Renal pelvis (tissue), 4 donors: ENCODE measurements around the gene ANKRD29. TPM values are rescaled to one million over a fixed set of nuclear protein-coding genes. Genes with fewer than 3 reads are reported as not detected.

ENCODE experiments used
- DNase-seq: peaks from one replicate; pipeline ENCODE4 v3.0.0-alpha.2; 2013
- polyA plus RNA-seq, 3 donors: library from polyadenylated mRNA; unstranded; fragments of 120-200 nt; gene quantifications; one replicate each; pipeline ENCODE4 v1.2.1, GENCODE V29; 2013; ENCODE audit not compliant: insufficient read length in 3 of 3

The ANKRD29 gene
- polyA plus RNA-seq, 3 donors = 0.58 to 1.1 (median 0.96) TPM

DNA sequence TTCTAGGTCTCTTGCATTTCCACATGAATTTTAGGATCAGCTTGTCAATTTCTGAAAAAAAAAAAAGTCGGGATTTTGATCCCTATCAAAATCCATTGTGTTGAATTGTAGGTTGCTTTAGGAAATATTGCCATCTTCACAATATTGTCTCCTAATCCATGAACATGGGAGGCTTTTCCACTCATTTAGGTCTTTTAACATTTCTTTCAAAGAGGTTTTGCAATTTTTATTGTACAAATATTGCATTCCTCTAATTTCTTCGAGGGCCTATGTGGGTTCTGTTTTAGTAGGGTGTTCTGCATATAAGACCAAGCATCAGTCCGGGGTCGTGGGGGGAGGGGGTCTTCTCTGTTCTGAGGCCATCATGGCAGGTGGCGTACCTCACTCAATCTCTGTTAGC lies 25.8 kb upstream of the ANKRD29 start:
- DNase-seq = no peak

DNA sequence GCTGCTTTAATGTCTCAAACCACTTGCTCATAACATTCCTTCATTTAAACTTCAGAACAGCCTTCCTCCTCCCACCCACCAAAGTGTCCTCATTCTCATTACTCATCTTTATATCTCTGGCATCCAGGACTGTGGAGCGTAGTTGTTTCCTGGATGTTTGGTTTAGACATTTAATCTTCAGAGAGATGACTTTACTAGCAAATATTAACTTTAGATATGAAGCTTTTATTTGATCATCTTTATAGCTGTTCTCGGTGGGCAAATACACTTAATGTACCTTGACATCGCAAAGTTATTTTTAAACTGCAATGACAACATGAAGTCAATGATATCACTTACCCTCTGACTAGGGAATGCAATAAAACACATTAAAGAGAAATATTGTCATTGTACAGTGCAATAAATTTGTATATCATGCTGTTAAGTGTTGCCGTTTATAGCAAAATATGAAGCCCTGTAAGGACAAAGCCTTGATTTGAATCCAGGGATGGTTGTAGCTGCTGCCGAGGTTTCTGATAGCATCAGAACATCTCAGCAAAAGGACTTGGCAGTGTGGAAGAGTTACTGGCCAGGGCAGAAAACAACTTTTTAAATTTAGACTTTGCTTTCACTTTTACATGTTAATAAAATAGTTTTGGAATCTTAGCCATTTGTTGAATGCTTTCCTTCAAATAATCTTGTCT lies 21.9 kb upstream of the ANKRD29 start:
- DNase-seq = no peak

DNA sequence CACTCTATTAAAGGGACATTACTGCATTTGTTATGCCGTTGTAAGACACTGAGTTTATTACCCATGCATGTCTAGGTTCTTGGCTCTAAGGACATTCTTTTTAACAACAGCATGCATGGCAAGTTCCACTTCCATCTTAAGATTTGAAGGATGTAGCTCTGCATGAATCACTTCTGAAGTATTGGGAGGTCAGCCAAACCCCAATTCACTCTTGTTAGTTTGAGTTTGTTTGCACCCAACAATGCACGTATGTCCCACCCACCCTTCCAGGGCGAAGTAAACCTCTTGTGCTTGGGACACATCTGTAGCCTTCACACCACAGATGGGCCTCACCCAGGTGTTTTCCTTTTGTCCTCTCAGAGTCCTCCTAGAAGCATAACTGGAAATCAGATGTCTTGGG lies 21.0 kb upstream of the ANKRD29 start:
- no peak for DNase-seq

DNA sequence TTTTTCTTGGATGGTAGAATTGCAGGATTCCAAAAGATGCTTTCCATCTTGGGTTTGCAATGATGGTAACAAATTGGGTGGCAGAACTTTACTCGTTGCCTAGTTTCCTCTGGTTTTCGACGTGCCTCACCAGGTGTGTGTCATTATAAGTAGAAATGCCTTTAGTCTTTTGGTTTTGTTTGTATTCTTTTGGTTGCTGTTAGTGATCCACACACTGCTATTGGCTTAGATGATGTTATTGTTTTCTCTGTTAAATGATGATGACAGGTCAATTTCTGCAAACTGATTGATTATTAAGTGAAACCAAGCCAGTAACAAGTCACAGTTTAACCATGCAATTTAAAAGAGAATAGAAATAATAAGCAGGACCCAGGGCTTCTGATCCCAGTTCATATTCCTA lies 20.4 kb upstream of the ANKRD29 start:
- no peak for DNase-seq

DNA sequence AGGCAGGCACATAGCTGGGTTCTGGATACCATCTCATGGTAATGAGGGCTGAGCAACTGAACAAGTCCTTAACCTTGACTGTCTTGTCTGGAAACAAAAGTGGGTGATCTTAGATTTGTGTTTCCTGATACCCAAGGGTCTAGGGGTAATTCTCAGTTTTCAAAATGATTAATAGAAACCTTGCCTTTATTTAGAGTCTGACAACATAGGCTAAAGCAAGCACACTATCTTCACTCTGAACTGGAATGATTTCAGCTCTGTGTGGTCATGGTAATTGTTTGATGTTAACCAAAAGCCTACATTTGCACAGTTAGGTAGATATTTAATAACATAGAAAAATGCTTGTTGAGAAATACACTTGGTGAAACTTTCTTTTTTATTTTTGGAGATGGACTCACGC lies 19.8 kb upstream of the ANKRD29 start:
- no peak for DNase-seq

DNA sequence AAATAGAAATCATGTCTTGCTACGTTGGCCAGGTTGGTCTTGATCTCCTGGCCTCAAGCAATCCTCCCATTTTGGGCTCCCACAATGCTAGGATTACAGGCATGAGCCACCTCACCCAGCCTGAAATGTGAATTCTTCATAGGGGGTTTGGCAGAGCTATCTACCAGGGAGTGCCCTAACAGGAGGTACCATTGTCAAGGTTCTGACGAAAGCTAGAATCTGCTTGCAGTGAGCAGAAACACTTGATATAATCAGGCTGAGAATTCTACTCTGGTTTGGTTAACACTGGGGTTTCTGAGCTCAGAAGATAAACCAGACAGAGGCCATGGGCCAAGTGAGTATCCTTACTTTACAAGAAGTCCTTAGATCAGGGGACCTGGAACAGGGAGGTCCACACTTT lies 19.3 kb upstream of the ANKRD29 start:
- DNase-seq = no peak

DNA sequence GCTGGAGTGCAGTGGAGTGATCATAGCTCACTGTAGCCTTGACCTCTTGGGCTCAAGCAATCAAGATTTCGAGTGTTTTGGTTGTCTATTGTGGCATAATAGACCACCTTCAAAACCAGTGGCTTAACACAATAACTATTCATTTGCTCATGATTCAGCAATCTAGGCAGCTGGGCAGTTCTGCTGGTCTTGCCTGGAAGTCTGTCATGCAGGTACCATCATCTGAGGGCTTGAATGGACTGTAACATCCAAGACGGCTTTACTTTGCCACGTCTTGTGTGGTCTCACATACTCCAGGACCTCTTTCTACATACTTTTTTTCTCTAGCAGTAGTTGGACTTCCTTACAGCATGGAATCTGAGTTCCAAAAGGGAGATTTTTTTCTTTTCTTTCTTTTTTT lies 13.2 kb upstream of the ANKRD29 start:
- DNase-seq = no peak

DNA sequence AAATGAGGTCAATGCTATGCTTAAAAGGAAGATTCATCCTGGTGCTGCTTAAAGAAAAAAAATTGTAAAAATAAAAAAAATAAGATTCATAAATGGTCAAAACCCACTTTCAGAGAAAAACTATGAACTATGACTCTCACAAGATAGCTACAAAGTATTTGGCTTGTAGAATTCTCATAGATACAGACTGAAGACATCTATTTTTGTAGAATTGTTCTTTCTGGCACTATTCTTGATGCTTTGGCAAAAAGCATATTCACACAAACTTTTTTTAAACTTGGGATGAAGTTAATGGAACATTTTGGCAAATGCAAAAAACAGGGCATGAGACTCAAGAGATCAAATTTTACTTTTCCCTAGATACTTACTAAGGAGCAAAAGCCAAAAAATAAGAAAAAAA lies 12.5 kb upstream of the ANKRD29 start:
- DNase-seq = no peak

DNA sequence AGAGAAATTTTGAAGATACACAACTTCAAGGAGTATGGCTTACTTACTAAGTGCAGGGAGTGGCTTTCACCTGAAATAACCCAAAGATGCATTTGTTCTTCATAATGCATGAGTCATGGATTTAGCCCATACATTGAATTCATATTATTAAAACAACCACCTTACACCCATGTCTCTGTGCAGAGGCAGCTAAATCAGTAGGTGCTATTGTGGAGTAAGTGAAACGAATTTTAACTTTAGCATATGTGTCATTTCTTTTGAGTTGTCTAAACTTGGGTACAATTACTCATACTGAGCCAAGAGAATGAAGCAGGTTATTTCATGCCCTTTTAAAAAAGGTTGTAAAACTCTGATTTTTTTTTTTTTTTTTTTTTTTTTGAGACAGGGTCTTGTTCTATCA lies 11.0 kb upstream of the ANKRD29 start:
- DNase-seq = no peak

DNA sequence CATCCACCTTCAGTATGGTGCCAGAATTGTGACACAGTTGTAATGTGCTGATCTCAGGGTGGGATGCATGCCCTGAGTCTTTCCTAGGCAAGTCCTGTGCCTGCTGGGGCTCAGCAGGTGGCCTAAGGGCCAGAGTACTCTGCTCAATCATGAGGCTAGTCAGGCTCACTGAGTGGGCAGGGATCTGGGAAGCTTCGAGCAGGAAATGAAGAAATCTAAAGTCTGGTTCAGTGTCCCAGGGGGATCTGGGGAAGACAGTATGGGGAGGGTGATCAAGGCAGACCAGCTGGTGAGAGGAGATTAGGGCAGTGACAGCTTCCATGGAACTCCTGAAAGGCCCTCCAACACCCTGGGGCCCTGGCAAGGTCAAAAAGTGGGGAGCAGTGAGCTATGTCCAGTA lies 8.9 kb upstream of the ANKRD29 start:
- DNase-seq = no peak

DNA sequence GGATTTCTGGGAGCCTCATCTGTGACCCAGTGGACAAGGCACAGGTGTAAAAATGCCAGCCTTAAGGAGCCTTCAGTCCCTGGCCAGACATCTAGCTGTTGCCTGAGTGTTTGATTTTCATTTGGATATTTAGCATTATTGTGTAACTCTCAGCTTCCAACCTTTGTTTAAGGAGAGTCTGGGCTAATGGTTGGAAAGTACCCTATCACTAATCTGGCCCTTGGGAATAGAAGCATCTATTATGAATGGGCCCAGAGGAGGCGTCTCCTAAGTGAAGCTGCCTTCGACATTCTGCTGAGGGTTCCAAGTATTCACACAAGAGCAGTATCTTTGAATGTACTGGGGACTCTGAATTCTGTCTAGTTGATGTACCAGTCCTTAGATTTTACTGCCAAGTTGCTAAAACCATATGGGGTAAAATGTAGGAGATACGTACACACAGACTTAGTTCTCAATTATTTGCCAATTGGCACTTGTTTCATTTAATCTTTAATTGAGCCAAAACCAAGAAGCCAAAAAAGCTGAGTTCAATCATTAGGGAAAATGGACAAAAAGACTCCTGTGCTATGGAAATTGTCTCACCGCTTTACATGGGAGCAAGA lies 7.2 kb upstream of the ANKRD29 start:
- no peak for DNase-seq

DNA sequence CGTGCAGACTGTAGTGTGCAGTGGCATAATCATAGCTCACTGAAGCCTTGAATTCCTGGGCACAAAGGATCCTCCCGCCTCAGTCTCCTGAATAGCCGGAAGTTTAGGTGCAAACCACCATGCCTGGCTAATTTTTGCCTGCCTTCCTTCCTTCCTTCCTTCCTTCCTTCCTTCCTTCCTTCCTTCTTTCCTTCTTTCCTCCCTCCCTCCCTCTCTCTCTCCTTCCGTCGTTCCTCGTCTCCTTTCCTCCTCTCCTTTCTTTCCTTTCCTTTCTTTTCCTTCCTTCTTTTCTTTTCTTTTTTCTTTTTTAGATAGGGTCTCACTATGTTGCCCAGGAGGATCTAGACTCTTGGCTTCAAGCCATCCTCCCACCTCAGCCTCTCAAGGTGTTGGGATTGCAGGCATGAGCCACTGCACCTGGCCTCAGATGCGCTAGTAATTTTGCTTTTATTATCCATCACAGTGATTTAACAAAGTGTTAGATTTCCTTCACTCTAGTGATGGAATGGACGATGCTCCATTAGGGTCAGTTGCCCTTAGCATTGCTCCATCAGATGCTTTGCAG lies 6.6 kb upstream of the ANKRD29 start:
- no peak for DNase-seq

DNA sequence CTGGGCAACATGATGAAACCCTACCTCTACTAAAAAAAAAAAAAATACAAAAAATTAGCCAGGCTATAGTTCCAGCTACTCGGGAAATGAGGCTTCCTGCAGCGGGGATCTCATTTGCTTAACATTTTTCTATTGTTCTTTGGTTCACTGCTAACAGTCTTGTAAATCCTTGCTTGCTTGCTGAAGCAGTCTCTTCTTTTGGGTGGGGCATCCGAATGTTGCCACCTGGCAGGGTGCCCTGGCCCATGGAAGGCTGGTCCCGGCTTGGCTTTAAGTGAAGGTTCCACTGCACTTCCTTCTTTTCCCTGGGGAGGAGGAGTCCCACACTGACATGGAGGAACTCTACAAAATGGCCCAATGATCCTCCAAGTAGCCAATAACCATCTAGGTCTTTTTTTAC lies 6.0 kb upstream of the ANKRD29 start:
- no peak for DNase-seq

DNA sequence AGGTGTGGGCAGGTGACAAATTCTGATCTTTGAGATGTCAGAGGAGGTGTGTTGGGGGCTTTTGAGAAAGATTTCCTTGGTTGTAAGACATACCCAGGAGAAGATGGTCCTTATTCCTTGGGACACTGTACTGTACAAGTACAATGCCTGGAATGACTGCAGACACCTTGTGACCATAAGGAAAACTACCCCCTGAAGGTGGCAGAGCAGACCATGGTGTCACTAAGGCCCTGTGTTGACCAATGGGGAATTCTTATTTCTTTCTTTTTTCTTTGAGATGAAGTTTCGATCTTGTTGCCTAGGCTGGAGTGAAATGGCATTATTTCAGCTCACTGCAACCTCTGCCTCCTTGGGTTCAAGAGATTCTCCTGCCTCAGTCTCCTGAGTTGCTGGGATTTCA lies 4.4 kb upstream of the ANKRD29 start:
- DNase-seq = no peak

DNA sequence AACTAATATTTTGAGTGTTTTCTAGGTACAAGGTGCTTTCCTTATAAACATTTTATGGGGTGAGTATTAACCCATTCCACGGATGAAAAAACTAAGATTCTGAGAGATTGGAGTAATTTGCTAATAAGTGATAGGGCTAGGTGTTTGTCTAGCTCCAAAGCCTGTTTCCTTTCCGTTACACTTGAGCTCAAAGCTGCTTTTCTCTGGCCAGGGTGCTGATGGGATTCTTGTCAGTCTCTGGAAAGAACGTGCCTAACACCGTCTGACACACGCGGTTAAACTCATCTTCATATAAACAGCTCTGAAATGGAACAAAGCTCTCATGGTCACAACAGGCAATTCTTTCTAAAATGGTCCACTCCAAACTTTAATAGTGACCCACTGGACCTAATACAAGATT lies 2.0 kb upstream of the ANKRD29 start:
- no peak for DNase-seq

DNA sequence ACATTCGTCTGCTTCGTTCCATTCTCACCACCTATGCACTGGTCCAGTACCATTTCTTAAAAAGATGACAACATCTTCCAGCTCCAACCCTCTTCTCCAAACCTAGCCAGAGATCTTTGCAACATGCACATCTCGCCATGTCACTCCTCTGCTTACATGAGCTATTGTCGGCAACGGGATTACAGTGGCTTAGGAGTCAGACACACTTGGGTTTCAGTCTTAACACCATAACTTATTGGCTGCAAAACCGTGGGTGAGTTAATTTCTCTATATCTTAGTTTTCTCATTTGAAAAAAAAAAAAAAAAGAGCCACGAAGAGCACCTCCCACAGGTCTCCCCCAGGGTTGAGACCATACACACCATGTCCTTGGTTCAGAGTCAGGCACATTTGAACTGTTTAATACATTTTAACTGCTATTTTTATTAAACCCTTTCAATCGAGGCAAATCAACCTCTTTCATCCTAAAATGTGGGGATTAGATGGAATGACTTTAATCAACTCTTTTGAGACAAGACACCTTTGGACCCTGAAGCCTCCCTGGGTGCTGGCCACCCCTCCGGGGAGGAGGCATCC lies 889 bp downstream of the ANKRD29 start:
- DNase-seq = no peak

DNA sequence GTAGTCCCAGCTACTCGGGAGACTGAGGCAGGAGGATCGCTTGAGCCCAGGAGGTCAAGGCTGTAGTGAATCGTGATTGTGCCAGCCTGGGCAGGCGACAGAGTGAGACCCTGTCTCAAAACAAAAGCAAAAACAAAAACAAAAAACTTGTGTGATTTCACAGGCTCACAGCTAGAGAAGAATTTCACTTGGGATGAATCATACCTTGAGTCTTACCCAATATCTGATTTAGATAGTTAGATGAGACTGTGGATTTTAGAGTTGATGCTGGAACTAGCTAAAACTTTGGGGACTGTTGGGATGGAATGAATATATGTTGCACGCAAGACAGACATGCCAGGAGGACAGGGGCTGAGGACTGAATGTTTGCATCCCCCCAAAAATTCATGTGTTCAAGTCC lies 4.4 kb downstream of the ANKRD29 start:
- DNase-seq = no peak

DNA sequence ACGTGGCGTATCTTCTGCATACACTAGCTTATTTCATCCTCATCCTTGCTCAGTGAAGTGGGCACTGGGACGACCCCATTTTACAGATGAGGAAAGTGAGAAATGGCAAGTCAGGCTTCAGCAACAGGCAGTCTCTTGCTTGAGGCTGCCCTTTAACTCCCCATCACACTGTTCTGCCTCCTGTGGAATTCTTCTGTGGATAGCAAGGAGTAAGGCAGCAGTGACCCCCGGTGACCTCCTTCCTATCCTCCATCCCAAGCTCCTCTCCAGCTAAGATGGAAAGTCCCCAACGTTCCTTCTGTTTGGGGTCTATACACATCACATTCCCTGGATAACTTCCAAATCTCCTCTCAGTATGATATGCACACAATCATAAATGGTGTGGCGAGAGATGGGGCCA lies 10.5 kb downstream of the ANKRD29 start:
- DNase-seq = no peak

DNA sequence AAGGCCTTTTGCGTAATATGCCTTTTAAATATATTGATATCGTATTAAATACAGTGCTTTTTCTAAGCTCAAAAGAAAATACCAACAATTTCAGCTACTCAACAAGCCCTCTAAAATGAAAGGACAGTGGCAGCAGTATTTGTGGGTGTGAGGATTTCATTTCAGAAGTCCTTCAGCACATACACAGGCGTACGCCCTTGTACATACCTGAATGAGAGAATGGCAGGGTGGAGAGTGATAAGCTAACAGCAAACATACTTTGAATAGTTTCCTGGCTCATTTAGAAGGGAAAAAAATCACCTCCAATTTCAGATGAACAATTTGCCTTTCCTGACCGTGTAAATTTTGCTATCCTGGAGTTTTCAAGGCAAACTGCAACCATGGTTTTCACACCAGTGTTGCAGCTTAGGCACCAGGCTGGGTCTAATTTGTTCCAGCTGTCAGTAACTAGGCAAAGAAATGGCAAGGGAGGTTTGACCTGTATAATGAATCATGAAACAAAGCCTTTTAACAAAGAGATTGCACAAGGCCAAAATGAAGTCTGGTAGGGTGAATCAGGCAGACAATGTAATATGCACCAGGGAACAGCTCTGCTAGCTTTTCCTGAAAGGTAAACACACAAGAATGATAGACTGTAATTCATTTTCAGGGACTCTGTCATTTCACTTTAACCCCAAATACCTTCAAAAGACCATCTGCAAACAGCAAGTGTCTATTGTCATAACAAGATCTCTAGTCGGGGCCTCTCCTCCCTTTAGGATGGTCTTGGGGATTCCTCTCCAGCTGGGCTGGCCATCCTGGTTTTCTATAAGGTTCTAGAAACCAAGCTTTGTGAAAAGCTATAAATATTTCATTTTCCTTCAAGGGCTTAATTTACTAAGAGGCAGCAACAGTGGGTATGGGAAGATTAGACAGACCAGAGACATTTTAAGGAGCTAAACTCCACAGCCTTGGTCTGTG lies 11.5 kb downstream of the ANKRD29 start:
- peak; percentile 38 for DNase-seq

DNA sequence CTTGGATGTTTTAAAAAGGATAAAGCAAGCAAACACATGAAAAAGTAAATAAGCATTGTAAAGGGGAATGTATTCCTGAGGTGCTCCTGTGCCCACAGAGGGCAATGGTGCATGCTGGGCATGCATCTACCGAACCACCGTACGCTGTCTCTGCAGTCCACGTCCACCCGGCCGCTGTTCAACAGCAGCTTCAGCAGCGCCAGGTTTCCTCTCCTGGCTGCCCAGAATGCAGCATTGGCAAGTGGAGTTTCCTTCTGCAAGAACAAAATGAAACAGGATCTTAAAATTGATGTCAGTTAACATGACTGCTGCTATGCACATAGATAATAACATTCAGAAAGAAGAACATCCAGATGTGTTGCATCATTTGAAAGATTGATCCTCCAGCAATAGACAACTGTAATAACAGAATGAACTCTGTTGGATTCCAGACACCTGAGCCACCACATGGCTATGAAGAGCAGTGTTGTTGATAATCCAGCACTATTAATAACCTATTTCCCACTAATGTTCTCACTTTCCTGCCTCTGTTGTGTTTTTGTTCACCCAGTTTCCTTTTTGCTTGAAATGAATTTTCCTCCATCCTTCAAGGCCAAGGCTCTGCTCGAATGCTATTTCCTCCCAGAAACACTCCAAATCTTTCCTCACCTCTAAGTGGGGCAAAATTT lies 13.6 kb downstream of the ANKRD29 start:
- no peak for DNase-seq

DNA sequence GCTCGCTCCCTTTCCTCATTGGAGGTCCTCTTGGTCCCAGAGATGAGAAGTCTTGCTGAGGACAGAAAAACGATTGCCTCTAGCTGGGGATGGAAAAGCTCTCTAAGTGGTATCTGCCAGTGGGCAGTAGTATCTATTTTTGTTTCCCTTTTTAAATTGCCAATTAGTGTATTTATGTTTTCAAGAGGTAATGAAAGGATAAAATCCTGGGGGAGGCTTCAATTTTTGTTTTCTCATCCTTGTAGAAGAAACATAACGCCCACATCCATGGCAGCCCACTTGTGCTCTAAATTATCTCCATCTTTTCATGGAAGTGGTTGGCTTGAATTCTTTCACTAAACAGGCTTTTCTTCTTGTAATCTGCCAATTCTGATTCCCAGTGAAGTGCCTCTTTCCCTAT lies 14.3 kb downstream of the ANKRD29 start:
- no peak for DNase-seq

DNA sequence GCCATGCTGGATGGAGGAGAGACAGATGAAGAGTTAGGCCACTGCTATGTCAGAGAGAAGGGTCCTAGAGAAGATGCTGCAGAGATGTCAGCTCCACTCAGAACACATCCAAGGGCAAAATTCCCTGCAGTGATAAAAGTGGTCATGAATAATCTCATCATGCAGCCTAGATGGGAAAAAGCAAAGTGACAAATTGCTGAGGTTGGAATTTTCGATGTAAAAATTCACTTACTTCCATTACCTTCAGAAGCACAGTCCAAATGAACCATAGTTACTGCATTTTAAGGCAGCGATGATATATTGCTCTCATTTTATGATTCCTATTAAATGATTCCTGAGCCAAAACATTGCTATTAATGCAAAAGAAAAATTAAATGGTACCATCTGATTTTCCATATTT lies 16.4 kb downstream of the ANKRD29 start:
- DNase-seq = no peak
